GM10248 (cell line): Measurements from ENCODE around the gene GJC3.

Experiments
- CTCF ChIA-PET: fragments of 300-600 bp; sonication (Branson Sonifier 250); formaldehyde crosslinking; extraction: SDS; loops from one replicate; lab custom pipeline; 2021; ENCODE audit warnings: antibody characterized with exemption; lab: Yijun Ruan, JAX
- POLR2A ChIA-PET: fragments of 350-650 bp; sonication (Branson Sonifier 250); formaldehyde crosslinking; extraction: SDS; loops from one replicate; lab custom pipeline; 2020; ENCODE audit warnings: antibody characterized with exemption; lab: Yijun Ruan, JAX
- DNase-seq: peaks from one replicate; pipeline ENCODE4 v3.0.0; 2012; ENCODE audit errors: extremely low spot score
- TF ChIP-seq, protein P1 (sequence below): IDR thresholded peaks from 2 replicates; pipeline ENCODE4 v1.5.1; 2012; ENCODE audit warnings: mild to moderate bottlenecking, low read depth; ENCODE audit errors: extremely low read depth, missing control alignments, control extremely low read depth

Gene GJC3

GRCh38 chr7:99929730-99930053 lies 272 bp upstream of the GJC3 start:
- DNase-seq: no peak
- ChIA-PET POLR2A (no interaction called here), CTCF (interaction anchor here (1.0 to 2.5 kb wide), 7 partner anchors 11 to 61 kb away, joined by 3 to 26 read pairs (median 7); partner anchors contain the start of gene TRIM4)
- TF ChIP-seq, protein P1, sequence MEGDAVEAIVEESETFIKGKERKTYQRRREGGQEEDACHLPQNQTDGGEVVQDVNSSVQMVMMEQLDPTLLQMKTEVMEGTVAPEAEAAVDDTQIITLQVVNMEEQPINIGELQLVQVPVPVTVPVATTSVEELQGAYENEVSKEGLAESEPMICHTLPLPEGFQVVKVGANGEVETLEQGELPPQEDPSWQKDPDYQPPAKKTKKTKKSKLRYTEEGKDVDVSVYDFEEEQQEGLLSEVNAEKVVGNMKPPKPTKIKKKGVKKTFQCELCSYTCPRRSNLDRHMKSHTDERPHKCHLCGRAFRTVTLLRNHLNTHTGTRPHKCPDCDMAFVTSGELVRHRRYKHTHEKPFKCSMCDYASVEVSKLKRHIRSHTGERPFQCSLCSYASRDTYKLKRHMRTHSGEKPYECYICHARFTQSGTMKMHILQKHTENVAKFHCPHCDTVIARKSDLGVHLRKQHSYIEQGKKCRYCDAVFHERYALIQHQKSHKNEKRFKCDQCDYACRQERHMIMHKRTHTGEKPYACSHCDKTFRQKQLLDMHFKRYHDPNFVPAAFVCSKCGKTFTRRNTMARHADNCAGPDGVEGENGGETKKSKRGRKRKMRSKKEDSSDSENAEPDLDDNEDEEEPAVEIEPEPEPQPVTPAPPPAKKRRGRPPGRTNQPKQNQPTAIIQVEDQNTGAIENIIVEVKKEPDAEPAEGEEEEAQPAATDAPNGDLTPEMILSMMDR: no peak

DNA sequence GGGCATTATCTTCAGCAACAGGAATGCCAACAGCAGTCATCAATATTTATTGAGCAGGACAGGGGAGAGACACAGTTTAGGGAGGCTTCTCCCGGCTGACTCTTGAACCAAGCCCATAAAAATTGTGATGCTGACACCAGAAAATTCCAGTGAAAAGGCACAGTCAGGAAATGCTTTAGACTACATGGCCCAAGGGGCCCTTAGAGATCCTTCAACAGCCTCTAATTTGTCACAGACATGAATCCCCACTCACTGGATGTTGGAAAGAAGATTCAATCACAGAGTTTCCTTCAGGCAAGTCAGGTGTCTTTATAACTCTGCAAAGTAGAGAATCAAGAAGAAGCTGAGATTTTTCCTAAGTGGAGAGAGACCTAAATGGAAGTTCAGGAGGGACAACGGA lies 1.2 kb downstream of the GJC3 start:
- TF ChIP-seq, protein P1: no peak
- DNase-seq: no peak
- POLR2A ChIA-PET: no interaction called here
- CTCF ChIA-PET: interaction anchor here (1.7 to 2.5 kb wide), 2 partner anchors 9 to 51 kb away, joined by 7 to 26 read pairs; partner anchors contain the start of gene TRIM4

DNA sequence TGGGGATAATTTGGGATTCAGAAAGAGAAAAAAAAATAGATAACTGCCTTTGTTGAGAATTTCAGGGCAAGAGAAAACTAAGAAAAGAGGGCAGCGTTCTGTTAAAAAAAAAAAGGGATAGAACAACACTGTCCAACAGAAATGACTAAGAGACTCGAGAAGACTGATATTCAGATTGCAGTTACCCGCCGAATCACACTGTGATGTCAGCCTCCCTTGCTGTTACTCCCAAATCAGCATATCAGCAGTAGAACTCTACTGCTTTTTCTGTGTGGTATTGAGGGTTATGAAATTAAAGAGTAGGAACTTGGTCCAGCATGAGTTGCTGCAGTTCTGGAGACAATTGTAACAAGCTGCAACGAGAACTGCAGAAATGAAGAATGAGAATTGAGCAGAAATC lies 1.9 kb downstream of the GJC3 start:
- TF ChIP-seq, protein P1: no peak
- CTCF ChIA-PET: no interaction called here
- POLR2A ChIA-PET: no interaction called here
- no peak for DNase-seq

- POLR2A ChIA-PET: no interaction called here
- CTCF ChIA-PET: no interaction called here
- no peak for DNase-seq
- TF ChIP-seq, protein P1: no peak
Measured at GRCh38 chr7:99926321-99926720, 3.1 kb downstream of the GJC3 start.

- TF ChIP-seq, protein P1: no peak
- ChIA-PET POLR2A (no interaction called here), CTCF (interaction anchor here (1.1 to 2.5 kb wide), 4 partner anchors 10 to 79 kb away, joined by 3 to 14 read pairs (median 3); no protein-coding TSS in a partner anchor)
- no peak for DNase-seq
Measured at GRCh38 chr7:99923200-99923599, 6.2 kb downstream of the GJC3 start.

GRCh38 chr7:99920149-99920548 lies 9.3 kb downstream of the GJC3 start:
- ChIA-PET POLR2A (interaction anchor here (1.2 to 1.3 kb wide), 2 partner anchors 95 to 509 kb away, joined by 3 read pairs; partner anchors contain the start of genes ZCWPW1 and ZKSCAN1), CTCF (interaction anchor here (1.2 to 5.2 kb wide), 8 partner anchors 9 to 163 kb away, joined by 3 to 26 read pairs (median 6); partner anchors contain the start of gene GJC3)
- no peak for DNase-seq
- TF ChIP-seq, protein P1: no peak
